Measurements from ENCODE around the gene PLAC8L1. TPM values are rescaled to one million over a fixed set of nuclear protein-coding genes. Genes with fewer than 3 reads are reported as not detected.

PLAC8L1 gene
- total RNA-seq, 2 donors from 2014 or later: not detected

- no peaks in the 10 kb centered on the region for H3K9me3 ChIP-seq
- DNase-seq (ENCODE audit: low spot score): no peak
- no peaks in the 10 kb centered on the region for H3K36me3 ChIP-seq
- TF ChIP-seq CTCF (IDR thresholded peaks at IDR 0.05): peak; percentile 43 to 74
- H3K4me3 ChIP-seq: no peak overlapping the region
- no peaks in the 10 kb centered on the region for H3K27me3 ChIP-seq
- H3K27ac ChIP-seq: no peak overlapping the region
- peaks cover 0 to 8% of the 10 kb centered on the region in 2 donors for H3K4me1 ChIP-seq
Measured at GRCh38 chr5:146048994-146049703, 56.2 kb downstream of the PLAC8L1 start.

DNA sequence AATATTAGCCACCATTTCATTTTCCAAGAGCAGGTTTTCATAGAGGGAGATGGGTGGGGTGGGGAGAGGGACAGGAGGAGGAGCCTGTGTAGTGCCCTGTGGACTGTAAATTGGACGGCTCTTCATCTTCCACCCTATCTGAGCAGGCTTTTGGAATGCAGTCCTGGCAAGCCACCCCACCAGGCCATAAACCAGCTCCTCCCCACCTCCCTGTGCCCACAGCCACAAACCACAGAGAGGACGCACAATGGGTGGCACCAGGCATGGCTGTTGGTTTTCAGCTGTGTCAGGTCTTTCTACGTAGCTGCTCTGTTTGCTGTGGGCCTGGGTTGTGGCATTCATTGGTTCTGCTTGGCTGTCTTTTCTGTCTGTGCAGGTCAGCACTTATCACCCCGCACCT, 58.0 kb downstream of the PLAC8L1 start:
- no peak overlapping the region for H3K4me3 ChIP-seq
- H3K27me3 ChIP-seq: no peaks in the 10 kb centered on the region
- no peak for TF ChIP-seq CTCF (IDR thresholded peaks at IDR 0.05)
- peak overlapping the region in 1 of 2 donors; percentile 22 for H3K27ac ChIP-seq
- DNase-seq (ENCODE audit: low spot score): no peak
- H3K36me3 ChIP-seq: no peaks in the 10 kb centered on the region
- H3K9me3 ChIP-seq: no peaks in the 10 kb centered on the region
- peaks cover 0 to 6% of the 10 kb centered on the region in 2 donors for H3K4me1 ChIP-seq

DNA sequence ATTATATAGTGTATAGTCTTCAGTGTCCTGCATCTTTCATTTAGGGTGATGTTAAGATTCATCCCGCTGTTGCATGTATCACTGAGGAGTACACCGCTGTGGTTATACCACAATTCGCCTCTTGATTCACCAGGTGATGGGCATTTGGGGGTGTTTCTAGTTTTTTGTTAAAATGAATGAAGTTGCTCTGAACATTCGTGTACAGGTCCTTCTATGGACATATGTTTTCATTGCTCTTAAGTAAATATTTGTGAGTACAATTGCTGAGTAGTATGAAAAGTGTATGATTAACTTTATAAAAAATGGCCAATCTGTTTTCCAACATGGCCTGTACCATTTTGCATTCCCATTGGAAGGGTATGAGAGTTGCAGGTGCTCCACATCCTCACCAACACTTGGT, 61.7 kb downstream of the PLAC8L1 start:
- no peak for DNase-seq (ENCODE audit: low spot score)
- Histone ChIP-seq H3K9me3 (no peaks in the 10 kb centered on the region), H3K36me3 (no peaks in the 10 kb centered on the region), H3K27ac (no peak overlapping the region), H3K4me3 (no peak overlapping the region), H3K27me3 (no peaks in the 10 kb centered on the region), H3K4me1 (peaks cover 0 to 18% of the 10 kb centered on the region in 2 donors)
- TF ChIP-seq CTCF (IDR thresholded peaks at IDR 0.05): no peak

- Histone ChIP-seq H3K4me3 (no peak overlapping the region), H3K27ac (no peak overlapping the region), H3K27me3 (no peaks in the 10 kb centered on the region), H3K36me3 (no peaks in the 10 kb centered on the region), H3K9me3 (no peaks in the 10 kb centered on the region), H3K4me1 (peaks cover 0 to 18% of the 10 kb centered on the region in 2 donors)
- TF ChIP-seq CTCF (IDR thresholded peaks at IDR 0.05): no peak
- DNase-seq (ENCODE audit: low spot score): no peak
Measured at GRCh38 chr5:146042628-146043279, 62.6 kb downstream of the PLAC8L1 start.

- TF ChIP-seq CTCF (IDR thresholded peaks at IDR 0.05): peak in 1 of 2 donors; percentile 53
Measured at GRCh38 chr5:146041180-146041789, 64.1 kb downstream of the PLAC8L1 start.

More at GRCh38 chr5:146041180-146041789, 64.1 kb downstream of the PLAC8L1 start:
- no peaks in the 10 kb centered on the region for H3K27me3 ChIP-seq
- peaks cover 0 to 12% of the 10 kb centered on the region in 2 donors for H3K4me1 ChIP-seq
- no peaks in the 10 kb centered on the region for H3K9me3 ChIP-seq
- no peak overlapping the region for H3K4me3 ChIP-seq
- no peak for DNase-seq (ENCODE audit: low spot score)
- peak overlapping the region; percentile 33 to 57 for H3K27ac ChIP-seq
- no peaks in the 10 kb centered on the region for H3K36me3 ChIP-seq

Data from right atrium auricular region (tissue), 2 donors.